GM21381 (cell line): ENCODE data around the gene KRAS.
A peak's percentile ranks its signal among the peaks of the same experiment; 100 is the strongest.

Source experiments
- ATAC-seq: cut with Tn5 transposase; IDR thresholded peaks from one replicate; pipeline ENCODE4 v1.9.1; 2021; ENCODE audit warnings: mild to moderate bottlenecking, moderate library complexity; ENCODE audit not compliant: unreplicated experiment

The KRAS gene

GRCh38 chr12:25197608-25198007 is 53.1 kb downstream of the KRAS start:
- ATAC-seq: no peak

- peak; percentile 96 for ATAC-seq
Measured at GRCh38 chr12:25195056-25195971, 55.4 kb downstream of the KRAS start, which contains the start of the genes DNAI7 and ETFRF1. Gene DNAI7 (minus strand): TSS chr12:25195160. CDS start chr12:25195078, 82 bp downstream. Gene ETFRF1 (plus strand): TSS chr12:25195237. CDS start chr12:25203957, 8,720 bp downstream.

GRCh38 chr12:25194722-25195055 is 56.0 kb downstream of the KRAS start:
- ATAC-seq: no peak

- ATAC-seq: no peak
Measured at GRCh38 chr12:25194214-25194613, 56.5 kb downstream of the KRAS start.

GRCh38 chr12:25190793-25191192 is 59.9 kb downstream of the KRAS start:
- no peak for ATAC-seq

- no peak for ATAC-seq
Measured at GRCh38 chr12:25189656-25190055, 61.1 kb downstream of the KRAS start.

GRCh38 chr12:25187781-25188180 is 62.9 kb downstream of the KRAS start:
- ATAC-seq: no peak

- peak; percentile 82 for ATAC-seq
Measured at GRCh38 chr12:25186788-25187402, 63.8 kb downstream of the KRAS start.

GRCh38 chr12:25186038-25186787 is 64.5 kb downstream of the KRAS start:
- ATAC-seq: no peak

GRCh38 chr12:25184132-25184531 is 66.6 kb downstream of the KRAS start:
- ATAC-seq: no peak

- no peak for ATAC-seq
Measured at GRCh38 chr12:25182765-25183164, 68.0 kb downstream of the KRAS start.

GRCh38 chr12:25162866-25163265 is 87.9 kb downstream of the KRAS start:
- ATAC-seq: no peak

GRCh38 chr12:25156061-25156460 is 94.7 kb downstream of the KRAS start:
- ATAC-seq: no peak

- ATAC-seq: no peak
Measured at GRCh38 chr12:25155022-25155576, 95.6 kb downstream of the KRAS start.
